Measurements from ENCODE around the gene IRS2. TPM values are rescaled to one million over a fixed set of nuclear protein-coding genes. Genes with fewer than 3 reads are reported as not detected.
"Not testable (repeated sequence)": the region's sequence is repeated elsewhere in the genome, so short reads cannot be mapped to it uniquely, and the experiment has no call there.

The IRS2 gene, protein sequence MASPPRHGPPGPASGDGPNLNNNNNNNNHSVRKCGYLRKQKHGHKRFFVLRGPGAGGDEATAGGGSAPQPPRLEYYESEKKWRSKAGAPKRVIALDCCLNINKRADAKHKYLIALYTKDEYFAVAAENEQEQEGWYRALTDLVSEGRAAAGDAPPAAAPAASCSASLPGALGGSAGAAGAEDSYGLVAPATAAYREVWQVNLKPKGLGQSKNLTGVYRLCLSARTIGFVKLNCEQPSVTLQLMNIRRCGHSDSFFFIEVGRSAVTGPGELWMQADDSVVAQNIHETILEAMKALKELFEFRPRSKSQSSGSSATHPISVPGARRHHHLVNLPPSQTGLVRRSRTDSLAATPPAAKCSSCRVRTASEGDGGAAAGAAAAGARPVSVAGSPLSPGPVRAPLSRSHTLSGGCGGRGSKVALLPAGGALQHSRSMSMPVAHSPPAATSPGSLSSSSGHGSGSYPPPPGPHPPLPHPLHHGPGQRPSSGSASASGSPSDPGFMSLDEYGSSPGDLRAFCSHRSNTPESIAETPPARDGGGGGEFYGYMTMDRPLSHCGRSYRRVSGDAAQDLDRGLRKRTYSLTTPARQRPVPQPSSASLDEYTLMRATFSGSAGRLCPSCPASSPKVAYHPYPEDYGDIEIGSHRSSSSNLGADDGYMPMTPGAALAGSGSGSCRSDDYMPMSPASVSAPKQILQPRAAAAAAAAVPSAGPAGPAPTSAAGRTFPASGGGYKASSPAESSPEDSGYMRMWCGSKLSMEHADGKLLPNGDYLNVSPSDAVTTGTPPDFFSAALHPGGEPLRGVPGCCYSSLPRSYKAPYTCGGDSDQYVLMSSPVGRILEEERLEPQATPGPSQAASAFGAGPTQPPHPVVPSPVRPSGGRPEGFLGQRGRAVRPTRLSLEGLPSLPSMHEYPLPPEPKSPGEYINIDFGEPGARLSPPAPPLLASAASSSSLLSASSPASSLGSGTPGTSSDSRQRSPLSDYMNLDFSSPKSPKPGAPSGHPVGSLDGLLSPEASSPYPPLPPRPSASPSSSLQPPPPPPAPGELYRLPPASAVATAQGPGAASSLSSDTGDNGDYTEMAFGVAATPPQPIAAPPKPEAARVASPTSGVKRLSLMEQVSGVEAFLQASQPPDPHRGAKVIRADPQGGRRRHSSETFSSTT (N-terminal part only)
- total RNA-seq: 2.8 and 2.9 TPM in 2 replicates

DNA sequence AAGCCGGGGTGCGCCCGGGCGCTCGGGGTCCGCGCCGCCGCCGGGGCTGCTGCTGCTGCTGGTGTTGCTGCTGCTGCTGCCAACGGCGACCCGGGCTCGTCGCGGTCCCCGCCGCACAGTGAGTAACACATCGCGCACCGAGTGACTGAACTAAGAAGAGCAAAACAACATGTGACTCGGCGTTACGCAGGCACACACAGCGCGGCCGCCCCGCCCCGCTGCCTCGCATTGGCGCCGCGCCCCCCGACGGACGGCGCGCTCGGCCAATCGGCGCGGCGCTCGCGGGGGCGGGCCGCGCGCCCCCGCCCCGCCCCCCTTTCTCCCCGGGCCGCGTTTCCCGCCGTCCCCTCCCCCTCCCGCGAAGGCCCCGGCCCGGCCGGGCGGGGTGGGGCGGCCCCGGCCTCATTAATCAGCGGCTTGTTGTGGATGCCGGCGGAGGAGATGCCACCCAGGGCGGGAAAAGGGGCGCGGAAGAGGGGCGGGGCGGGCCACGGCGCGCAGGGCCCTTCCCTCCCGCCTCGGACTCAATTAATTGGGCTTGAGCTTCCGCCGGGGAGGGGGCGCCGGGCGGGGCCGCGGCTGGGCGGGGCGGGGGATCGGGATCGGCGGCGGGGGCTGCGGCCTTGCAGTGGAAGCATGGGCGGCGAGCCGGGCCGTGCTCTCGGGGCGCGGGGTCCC lies at the start of gene IRS2:
Gene IRS2, minus strand, starts transcription at position 127 of the 678 bp plus-strand sequence. CDS start 530 bp downstream, outside the sequence.
- intact Hi-C loops (cut with micrococcal nuclease): loop anchor here (2.0 to 5.0 kb wide), 4 partner anchors 351 to 1572 kb away; partner anchors contain the start of gene LIG4

DNA sequence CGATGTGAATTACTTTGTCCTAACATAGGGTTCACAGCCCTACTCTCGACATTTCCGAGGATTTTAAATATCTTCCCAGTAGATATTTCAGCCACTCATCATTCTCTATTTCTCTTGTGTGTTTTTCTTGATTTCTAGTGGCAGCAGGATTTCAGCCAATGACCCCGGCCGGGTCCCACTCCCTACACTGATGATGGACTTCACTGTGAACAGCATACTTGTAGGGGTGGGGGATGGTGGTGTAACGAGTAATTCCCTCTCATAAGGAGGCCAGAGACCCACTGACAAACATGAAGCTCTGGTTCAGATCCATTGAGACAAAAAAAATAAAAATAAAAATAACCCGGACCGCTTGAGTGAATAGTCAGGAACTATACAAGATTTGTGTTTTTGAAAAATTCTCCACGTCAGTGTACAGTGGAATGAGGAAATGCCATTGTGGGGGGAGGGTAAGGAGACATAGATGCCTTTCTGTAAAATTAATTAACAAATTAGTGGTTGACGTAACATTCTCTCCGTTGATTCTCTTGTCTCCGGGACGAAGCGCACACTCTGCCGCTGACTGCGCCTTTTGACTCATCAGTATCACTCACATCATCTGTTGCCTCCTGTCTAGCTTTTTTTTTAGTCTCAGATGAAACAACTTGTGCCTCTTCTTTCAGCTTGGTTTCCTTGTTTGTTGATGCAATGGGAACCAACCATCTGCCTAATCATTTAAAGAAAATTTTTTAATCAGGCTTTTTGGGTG lies 48.8 kb upstream of the IRS2 start:
- intact Hi-C loops (cut with micrococcal nuclease): no loop called here

DNA sequence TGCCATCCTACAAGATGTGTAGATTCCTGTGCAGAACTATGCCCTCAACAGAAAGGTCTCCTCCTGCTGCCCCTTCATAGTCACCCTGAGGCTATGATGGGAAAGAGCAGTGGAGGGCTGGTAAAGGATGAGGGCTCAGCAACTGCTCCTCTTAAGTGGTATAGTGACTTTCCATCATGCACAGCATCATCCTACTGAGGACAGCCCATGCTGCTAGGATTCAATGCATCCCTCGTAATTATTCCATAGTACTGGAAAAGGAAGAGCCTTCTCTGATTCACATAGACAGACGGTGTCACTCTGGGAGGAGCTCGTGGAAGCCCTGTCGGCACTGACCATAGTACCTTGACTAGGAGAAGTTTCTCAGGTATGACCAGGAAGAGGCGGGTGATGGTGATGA lies 47.6 kb upstream of the IRS2 start:
- intact Hi-C loops (cut with micrococcal nuclease): no loop called here

DNA sequence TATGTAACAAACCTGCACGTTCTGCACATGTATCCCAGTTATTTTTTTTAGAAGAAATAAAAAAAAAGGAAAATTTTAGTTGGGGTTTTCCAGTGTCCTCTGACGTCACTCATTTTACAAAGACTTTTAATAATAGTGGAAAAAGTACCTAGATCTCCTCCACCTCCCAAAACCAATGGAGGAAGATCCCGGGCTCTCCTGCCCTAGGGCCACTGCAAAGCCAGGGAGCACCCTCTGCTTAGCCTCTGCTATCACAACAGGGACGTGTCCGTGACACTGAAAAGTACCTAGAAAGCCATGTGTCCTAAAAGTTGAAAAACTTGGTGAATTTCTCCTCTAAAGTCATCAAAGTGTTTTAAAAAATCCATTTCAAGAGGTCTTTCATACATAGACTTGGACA lies 46.7 kb upstream of the IRS2 start:
- intact Hi-C loops (cut with micrococcal nuclease): no loop called here

DNA sequence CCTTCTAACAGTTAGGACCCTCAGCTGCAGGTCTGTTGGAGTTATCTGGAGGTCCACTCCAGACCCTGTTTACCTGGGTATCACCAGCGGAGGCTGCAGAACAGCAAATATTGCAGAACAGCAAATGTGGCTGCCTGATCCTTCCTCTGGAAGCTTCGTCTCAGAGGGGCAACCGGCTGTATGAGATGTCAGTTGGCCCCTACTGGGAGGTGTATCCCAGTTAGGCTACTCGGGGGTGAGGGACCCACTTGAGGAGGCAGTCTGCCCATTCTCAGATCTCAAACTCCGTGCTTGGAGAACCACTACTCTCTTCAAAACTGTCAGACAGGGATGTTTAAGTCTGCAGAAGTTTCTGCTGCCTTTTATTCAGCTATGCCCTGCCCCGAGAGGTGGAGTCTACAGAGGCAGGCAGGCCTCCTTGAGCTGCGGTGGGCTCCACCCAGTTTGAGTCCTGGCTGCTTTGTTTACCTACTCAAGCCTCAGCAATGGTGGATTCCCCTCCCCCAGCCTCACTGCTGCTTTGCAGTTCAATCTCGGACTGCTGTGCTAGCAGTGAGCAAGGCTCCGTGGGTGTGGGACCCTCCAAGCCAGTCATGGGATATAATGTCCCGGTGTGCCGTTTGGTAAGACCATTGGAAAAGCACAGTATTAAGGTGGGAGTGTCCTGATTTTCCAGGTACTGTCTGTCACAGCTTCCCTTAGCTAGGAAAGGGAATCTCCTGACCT lies 42.4 kb upstream of the IRS2 start:
- intact Hi-C loops (cut with micrococcal nuclease): not testable (repeated sequence)

DNA sequence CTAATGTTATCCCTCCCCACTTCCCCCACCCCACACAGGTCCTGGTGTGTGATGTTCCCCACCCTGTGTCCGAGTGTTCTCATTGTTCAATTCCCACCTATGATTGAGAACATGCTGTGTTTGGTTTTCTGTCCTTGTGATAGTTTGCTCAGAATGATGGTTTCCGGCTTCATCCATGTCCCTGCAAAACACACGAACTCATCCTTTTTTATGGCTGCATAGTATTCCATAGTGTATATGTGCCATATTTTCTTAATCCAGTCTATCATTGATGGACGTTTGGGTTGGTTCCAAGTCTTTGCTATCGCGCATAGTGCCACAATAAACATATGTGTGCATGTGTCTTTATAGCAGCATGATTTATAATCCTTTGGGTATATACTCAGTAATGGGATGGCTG lies 36.8 kb upstream of the IRS2 start:
- intact Hi-C loops (cut with micrococcal nuclease): not testable (repeated sequence)

DNA sequence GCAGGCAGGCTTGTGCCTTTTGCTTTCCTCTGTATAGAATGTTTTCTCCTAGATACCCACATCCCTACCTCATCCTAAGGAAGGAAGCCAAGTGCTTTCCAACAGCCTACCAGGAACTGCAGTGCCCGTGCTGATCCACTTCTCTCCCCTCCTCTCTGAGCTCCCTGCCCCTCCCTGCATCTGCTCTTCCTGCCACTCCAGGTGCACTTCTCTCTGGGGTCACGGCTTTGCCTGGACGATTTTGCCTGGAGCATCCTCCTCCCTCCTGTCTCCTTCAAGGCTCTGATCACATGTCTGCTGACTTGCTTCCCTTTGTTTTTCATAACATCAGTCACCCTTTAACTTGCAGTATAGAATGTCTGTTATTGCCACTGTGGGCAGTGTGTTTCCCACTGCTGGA lies 34.7 kb upstream of the IRS2 start:
- intact Hi-C loops (cut with micrococcal nuclease): no loop called here

DNA sequence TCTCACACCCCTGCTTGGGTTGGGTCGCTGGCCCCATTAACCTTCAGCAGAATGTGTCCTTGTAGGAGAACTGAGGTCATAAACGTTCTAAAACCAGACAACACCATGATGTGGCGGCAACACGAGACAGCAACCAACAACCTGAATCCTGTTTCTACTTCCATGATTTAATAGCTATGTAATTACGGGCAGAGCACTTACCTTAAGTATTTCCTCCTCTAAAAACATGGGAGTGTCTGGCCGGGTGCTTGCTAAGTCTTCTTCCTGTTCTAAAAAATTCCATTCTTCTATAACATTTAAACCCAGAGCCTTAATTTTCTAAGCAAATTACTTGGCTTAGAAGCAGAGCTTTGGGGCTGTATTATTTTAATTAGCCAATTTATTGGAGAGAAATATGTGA lies 33.5 kb upstream of the IRS2 start:
- intact Hi-C loops (cut with micrococcal nuclease): no loop called here

DNA sequence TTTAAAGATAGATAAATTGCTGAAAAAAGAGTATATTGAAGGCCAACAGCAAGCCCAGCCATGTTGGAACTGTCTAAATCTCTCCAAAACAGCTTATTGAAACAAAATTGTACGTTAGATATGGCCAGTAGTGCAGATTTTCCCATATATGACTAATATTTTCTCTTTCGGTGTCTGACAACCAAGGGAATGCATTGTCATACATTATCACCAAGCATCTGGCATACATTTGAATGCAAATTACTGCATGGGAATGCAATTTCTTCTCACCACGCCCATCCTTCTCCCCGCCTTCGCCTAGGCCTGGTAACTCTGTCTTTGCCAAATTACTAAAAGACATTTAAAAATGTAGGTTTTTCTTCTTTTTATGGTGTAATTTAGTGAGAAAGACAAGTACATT lies 32.5 kb upstream of the IRS2 start:
- intact Hi-C loops (cut with micrococcal nuclease): no loop called here

- intact Hi-C loops (cut with micrococcal nuclease): no loop called here
Measured at GRCh38 chr13:109817591-109818535, 31.5 kb upstream of the IRS2 start.

- intact Hi-C loops (cut with micrococcal nuclease): no loop called here
Measured at GRCh38 chr13:109816808-109817203, 30.4 kb upstream of the IRS2 start.

GRCh38 chr13:109816112-109816807 lies 29.9 kb upstream of the IRS2 start:
- intact Hi-C loops (cut with micrococcal nuclease): no loop called here

- intact Hi-C loops (cut with micrococcal nuclease): no loop called here
Measured at GRCh38 chr13:109815651-109816050, 29.3 kb upstream of the IRS2 start.

GRCh38 chr13:109813663-109814062 lies 27.3 kb upstream of the IRS2 start:
- intact Hi-C loops (cut with micrococcal nuclease): no loop called here

- intact Hi-C loops (cut with micrococcal nuclease): no loop called here
Measured at GRCh38 chr13:109812382-109812781, 26.0 kb upstream of the IRS2 start.

DNA sequence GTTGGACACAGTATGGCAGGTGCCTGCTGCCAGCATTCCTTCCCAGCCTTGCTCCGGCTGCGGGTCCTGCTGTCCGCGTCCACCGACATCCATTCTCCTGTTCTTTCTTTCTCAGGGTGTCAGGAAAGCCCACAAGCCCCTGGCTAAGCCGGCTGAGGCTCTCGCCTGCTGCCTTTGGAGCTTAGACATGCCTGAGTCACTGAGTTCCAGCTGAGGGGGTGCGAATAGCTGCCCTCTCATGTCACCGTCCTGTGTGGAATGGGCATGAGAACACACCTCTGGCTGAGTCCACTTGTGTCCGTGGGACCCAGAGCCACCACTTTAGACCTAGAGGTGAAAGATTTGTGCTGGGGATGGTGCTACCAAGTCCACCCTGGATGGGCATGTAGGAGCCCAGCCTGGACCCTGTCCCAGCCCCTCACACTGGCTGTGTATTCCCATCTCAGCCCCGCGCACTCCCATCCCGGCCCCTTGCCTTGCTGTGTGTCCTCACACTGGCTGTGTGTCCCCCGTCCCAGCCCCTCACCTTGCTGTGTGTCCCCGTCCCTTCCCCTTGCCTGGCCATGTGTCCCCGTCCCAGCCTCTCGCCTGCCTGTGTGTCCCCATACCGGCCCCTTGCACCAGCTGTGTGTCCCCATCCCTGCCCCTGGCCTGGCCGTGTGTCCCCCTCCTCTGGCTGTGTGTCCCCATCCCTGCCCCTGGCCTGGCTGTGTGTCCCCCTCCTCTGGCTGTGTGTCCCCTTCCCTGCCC lies 24.6 kb upstream of the IRS2 start:
- intact Hi-C loops (cut with micrococcal nuclease): no loop called here

DNA sequence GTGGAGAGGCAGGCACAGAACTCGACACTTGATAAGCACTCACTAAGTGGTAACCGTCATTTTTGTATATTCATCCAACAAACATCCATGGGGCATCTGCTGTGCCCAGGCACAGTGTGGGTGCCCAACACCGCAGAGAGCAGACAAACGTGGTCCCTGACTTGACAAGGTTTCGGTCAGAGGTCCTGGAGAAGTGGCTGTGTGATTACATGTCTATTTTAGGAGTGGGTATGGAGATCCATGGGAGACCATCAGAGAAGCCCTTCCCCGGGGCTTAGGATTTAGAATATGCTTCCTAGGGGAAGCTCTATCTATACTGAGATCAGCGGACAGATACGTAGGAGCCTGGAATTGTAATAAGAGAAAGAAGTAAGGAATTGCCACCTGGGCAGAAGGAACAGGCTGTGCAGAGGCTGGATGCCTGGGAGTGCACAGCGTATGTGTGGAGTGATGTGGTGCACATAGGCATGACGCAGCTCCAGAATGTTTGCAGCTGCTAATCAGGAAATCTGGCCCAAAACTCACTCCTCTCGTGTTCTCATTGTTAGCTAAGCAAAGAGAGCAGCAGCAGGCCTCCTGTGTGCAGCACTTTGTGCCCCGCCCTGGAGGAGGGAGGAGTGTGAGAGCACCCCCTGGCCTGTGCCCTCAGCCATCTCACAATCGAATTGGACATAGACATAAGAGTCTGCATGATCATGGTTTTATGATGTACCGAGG lies 23.0 kb upstream of the IRS2 start:
- intact Hi-C loops (cut with micrococcal nuclease): no loop called here
